T47D (cell line): ENCODE data around the gene EDAR.

ENCODE experiments used
- DNase-seq, 2 experiments: peaks; one replicate each; pipeline versions ENCODE4 v3.0.0 to v3.0.0-alpha.2; 2011 to 2012; ENCODE audit warnings: low read depth in 1 of 2, low spot score in 1 of 2
- JUND ChIP-seq: IDR thresholded peaks from 2 replicates; pipeline ENCODE4 v1.6.1; 2012; ENCODE audit warnings: low read depth
- in situ Hi-C: cut with HindIII; loops from 2 replicates; pipeline ENCODE4 v1.10.0; 2016; ENCODE audit warnings: low sequenced_read_pairs, low pct_unique_long_range_greater_than_20kb

Gene EDAR

DNA sequence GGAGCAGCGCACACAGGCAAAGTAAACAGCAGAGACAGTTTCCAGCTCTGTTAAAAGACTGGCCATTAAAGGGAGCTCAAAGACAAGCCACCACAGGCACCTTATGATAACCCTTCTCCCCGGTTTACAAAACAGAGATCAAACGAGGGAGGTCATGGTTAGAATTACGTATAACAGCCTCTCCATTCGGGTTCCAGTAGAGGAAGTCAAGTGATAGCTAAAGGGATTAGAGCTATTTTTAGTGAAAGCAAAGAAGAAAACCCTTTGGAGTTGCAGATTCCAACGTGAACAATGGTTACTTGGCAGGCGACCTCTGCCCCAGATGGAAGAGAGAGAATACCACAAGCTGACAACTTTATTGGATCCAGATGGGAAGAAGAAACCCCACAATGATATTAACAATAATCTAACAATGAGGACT, 31.2 kb upstream of the EDAR start:
- no peak for DNase-seq
- in situ Hi-C loops, result no loop called here
- no peak for TF ChIP-seq JUND

DNA sequence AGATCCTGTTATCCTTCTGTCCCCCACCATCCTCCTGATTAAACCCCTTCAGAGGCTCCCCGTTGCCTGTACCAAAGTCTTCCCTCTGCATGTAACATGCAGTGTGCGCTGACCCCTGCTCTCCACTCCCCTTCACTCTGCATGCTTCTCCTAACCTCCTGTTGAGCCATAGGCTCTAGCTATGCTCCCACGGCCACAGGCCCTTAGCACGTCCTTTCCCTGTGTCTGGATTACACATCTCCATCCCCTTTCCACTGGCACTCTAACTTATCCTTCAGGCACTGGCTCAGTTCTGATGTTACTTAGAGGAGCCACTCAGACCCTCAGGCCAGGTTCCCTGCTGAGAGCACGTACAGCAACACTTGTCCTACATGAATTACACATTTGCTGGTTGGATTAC, 29.4 kb upstream of the EDAR start:
- TF ChIP-seq JUND, result no peak
- in situ Hi-C loops, result no loop called here
- DNase-seq, result no peak

DNA sequence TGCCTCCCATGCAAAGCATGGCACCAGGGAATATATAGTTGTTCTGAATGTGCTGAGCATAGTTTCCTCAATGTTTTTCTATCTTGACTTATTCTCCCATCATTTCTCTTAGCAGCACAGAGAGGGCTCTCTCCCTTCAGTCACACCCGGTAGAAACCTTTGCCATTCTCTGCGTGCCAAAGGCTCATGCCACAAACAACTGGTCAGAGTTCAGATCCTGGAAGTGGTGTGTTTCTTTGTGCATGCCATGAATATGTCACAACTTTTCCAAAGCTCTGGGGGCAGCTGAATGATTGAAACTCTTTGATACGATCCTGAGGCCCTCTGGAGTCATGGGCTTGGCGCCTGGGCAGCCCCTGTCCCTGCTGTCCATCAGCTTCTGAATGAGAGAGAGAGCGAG, 28.0 kb upstream of the EDAR start:
- in situ Hi-C loops, result no loop called here
- TF ChIP-seq JUND, result no peak
- no peak for DNase-seq

DNA sequence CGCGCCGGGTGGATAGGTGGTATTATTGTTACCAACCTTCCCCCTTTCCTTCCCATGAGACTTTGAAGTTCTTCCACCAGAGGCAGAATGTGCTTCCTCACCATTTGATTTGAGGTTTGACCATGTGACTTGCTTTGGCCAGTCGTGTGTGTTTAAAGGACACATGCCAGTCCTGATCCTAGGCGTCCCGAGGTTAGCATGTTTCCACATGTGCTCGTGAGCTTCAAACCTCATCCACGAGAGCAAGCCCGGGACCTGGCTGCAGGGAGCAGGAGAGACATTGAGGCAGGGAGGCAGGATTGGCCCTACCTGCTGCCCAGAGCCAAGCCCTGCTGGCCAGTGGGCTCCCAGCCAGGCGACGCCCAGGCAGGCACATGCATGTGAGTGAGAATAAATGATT, 27.4 kb upstream of the EDAR start:
- no peak for TF ChIP-seq JUND
- in situ Hi-C loops, result no loop called here
- no peak for DNase-seq

DNA sequence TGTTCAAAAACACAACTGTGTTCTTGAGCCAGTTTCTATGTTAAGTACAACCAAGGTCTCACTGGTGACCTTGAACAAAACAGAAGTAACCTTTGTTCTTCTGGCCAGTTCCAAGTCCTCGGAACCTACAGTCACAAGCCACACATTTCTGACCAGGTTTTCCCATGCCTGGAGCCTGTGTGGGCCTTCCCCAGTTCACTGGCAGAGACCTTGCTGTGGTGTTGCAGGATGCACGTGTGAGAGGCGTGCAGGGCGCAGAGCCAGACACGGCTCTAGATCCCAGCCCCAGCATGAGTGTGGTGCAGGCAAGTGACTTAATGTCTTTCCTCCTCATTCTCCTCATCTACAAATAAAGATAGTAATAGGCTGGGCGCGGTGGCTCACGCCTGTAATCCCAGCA, 25.5 kb upstream of the EDAR start:
- in situ Hi-C loops, result no loop called here
- DNase-seq, result no peak
- no peak for TF ChIP-seq JUND

DNA sequence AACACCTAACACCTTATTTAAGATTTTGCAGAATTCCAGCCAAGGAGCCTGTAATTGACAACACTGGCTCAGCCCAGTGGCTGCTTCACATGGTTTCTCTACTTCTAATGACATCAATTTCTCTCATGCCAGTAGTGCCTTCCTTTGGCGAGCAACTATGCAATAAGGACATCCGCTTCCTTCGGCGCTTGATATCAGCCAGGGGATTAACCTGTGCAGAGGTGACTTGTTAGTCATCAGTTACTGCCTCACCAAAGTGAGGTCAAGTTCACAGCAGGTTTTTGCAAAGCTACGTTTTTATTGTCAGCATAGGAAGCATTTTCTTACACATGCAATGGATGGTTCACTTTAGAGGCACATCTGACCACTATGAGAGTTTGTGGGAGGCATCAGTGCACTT, 24.0 kb upstream of the EDAR start:
- in situ Hi-C loops, result no loop called here
- DNase-seq, result no peak
- TF ChIP-seq JUND, result no peak

DNA sequence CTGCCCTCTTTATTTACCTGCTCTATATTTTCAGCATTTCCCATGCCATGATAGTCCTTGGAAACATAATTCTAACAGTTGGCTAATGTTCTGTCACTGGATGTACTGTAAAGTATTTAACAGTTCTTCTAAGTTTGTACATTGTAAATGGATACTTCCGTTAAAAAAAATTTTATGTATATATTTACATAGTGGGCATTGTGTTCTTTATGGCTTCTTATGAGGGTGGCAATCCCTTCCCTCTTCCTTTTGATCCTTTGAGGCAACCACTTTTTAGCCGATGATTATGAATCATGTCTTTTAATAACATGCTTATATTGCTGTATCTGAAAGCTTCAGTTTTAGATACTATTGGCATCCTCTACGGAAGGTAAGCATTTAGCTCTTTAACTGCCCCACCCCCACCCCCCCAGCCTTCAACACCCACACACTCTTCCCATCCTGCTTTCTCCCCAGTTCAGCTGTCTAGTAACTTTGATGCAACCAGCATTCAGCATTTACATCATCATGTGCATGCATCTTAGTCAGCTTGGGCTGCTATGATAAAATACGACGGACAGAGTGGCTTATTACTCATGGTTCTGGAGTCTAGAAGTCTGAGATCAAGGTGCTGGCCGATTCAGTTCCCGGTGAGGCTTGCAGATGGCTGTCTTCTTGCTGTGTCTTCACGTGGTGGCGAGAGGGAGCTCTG, 21.0 kb upstream of the EDAR start:
- TF ChIP-seq JUND, result no peak
- DNase-seq, result no peak
- in situ Hi-C loops, result no loop called here

DNA sequence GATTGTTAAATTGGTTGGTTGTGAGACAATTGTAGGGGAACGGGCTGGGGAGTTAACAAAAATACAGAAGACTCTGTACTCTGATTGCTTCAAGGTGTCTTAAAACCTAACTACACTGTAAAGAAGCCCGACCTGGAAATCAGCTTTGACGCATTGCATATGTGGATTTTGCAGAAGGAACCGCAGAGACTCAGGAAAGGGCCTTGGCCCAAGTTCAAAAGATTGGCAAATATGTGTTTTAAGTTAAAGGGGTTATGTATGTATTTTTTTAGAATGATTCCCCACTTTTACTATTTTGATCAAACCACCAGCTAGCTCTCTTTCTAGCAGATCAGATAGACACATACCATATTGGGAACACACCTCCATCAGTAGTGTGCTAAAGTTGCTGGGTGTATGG, 18.0 kb upstream of the EDAR start:
- in situ Hi-C loops, result no loop called here
- TF ChIP-seq JUND, result no peak
- DNase-seq, result no peak

DNA sequence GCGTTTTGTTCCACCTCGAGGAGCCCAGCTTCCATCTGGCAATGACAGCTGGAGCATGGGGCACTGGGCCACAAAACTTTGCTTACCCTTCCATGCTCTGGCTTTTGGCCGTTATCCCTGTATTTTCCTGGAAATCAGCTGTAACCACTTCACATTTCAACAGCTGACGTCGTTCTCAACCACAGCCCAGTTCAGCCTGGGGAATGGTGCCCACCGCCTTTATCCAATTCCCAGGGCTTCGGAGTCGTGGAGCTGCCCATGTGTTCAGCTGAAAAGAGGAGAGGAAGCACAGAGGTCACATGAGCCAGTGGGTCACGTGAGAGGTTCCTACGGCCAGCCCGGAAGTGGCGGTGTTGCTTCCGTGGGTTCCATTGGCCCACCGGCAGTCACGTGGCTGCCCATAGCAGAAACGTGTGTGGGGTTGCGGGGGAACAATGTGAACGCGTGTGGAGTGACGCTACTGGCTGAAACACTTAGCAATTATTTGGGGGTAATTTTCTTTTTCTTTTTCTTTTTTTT, 16.7 kb upstream of the EDAR start:
- no peak for TF ChIP-seq JUND
- in situ Hi-C loops, result no loop called here
- DNase-seq, result no peak

DNA sequence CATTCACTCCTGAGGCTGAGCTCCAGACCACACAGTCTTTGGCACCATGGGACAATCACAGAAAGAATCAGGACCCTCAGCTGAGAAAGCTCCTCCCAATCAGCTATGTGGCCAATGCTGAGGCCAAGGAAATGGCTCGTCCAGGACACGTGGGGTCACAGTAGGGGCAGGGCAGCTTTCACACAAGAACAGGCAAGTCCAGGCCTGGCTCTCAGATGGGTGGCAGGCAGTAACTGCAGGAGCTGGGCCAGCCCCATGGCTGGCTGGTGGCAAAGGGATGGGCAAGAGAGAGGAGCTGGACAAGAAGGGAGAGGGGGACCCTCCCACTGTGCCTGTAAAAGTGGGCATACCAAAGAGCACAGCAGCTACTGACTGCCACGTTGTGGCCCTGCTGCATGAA, 12.2 kb upstream of the EDAR start:
- no peak for TF ChIP-seq JUND
- in situ Hi-C loops, result no loop called here
- DNase-seq, result no peak

DNA sequence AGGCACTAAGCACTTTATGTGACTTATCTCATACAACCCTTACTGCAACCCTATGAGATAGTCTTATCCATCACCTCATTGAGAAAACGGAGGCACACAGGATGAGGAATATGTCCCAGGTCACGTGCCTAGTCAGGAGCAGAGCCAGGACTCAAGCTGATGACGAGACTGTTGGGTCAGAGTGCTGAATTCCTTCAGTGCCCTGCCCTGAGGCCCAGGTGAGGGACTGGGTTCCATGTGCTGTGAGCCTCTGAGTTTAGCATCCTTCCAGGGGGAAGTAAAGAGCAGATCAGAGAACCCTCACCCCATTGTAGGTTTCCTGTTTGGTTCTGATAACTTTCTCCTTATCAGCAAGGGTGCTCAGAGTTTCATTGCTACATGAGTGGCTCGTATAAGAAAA, 11.7 kb upstream of the EDAR start:
- no peak for DNase-seq
- no peak for TF ChIP-seq JUND
- in situ Hi-C loops, result no loop called here

DNA sequence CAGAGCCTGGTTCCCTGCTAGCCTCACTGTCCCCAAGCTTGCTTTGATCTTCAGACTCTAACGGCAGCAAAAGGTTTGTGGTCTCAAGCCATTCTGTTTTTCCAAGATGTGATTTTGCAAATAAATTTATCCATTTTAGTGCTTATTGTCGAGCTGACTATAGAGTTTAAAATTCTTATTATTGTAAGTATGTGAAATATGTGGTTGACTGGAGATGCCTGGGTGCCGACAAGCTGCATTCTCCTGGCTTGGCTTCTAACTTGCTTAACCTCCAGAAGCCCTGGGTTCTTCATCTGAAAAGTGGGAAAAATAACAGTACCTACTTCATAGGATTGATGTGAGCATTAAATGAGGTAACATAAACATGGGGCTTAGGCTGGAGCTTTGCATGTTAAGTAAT, 9.9 kb upstream of the EDAR start:
- TF ChIP-seq JUND, result no peak
- in situ Hi-C loops, result no loop called here
- no peak for DNase-seq

DNA sequence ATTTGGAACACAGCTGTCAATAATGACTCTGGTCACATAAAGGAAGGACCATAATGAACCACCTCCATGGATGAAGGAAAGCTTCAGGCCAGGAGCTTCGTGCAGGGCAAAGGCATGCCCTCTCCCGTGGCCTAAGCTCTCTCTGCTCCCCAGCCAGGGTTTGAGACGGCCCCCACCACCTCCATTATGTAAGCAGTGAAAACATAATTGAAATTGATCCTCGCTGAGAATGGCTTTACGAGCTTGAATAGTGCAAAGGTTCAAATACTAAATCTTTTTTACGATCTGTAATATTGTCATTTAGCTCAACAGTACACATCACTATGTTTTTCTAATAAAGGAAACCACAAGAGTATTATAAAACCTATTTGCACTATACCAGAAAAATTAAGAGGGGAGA, 5.2 kb upstream of the EDAR start:
- in situ Hi-C loops, result no loop called here
- no peak for TF ChIP-seq JUND
- no peak for DNase-seq

DNA sequence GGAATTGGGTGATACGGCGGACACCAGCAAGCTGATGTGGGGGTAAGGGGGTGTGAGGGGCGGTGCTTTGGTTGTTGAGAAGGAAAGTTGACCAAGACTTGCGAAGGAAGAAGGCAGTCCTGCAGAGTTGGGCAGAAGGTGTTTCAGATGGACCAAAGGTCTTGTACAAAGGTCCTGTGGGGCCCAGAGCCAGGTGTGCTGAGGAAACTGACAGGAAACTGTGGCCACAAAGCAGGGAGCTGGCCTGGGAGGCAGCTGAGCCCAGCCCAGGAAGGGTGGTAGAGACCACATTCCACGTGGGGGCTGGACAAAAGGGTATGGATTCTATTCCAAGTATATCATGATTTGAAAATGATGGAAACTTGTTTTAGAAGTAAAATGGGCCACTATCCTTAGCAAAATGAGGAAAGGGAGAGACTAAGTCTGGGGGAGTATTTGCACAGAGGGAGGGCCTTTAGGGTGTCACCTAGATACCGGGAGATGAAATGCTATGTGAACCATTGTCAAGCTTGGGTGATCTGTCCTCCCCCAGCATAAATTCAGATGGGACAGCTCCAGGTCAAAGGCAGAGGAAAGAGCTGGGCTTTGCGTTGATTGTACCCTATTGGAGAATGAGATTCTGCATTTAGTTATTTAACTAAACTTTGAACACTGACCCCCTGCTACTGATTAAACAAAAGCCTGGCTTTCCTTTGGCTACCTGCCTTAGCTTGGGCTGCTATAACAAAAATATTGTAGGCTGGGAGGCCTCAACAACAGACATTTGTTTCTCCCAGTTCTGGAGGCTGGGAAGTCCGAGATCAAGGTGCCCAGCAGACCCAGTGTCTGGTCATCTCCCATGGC, 4.3 kb upstream of the EDAR start:
- no peak for TF ChIP-seq JUND
- in situ Hi-C loops, result no loop called here
- DNase-seq, result no peak
